GM12873 (cell line): ENCODE results near the gene SOX5.

Experiments used
- TF ChIP-seq, protein P1 (sequence below): IDR thresholded peaks from 2 replicates; pipeline ENCODE4 v1.5.1; 2012; ENCODE audit warnings: low read depth, mild to moderate bottlenecking, moderate library complexity, low read length, control low read depth; ENCODE audit not compliant: insufficient read depth; ENCODE audit errors: missing control alignments

The SOX5 gene

DNA sequence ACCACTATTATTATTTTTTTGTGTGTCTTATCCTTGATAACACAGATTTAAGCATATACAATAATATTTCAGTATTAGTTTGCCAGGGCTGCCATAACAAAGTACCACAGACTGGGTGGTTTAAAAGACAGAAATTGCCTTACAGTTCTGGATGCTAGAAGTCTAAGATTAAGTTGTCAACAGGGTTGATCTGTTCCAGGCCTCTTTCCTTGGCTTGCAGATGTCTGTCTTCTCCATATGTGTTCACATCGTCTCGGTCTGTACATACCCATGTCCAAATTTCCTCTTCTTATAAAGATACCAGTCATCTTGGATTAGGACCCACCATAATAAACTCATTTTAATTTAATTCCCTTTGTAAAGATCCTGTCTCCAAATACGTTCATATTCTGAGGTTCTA, 204.8 kb downstream of the SOX5 start:
- TF ChIP-seq, protein P1, sequence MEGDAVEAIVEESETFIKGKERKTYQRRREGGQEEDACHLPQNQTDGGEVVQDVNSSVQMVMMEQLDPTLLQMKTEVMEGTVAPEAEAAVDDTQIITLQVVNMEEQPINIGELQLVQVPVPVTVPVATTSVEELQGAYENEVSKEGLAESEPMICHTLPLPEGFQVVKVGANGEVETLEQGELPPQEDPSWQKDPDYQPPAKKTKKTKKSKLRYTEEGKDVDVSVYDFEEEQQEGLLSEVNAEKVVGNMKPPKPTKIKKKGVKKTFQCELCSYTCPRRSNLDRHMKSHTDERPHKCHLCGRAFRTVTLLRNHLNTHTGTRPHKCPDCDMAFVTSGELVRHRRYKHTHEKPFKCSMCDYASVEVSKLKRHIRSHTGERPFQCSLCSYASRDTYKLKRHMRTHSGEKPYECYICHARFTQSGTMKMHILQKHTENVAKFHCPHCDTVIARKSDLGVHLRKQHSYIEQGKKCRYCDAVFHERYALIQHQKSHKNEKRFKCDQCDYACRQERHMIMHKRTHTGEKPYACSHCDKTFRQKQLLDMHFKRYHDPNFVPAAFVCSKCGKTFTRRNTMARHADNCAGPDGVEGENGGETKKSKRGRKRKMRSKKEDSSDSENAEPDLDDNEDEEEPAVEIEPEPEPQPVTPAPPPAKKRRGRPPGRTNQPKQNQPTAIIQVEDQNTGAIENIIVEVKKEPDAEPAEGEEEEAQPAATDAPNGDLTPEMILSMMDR = no peak

DNA sequence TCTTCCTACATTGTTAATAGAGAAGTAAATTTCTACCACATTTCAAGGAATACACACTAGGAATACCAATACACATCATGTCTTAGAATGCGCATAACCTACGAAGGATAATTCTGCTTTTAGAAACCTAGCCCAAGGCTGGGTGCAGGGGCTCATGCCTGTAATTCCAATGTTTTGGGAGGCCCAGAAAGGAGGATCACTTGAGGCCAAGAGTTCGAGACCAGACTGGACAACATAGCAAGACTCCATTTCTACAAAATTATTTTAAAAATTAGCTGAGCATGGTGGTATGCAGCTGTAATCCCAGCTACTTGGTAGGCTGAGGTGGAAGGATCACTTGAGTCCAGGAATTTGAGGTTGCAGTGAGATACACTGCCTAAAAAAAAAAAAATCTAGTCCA, 206.9 kb downstream of the SOX5 start:
- TF ChIP-seq, protein P1 = no peak

DNA sequence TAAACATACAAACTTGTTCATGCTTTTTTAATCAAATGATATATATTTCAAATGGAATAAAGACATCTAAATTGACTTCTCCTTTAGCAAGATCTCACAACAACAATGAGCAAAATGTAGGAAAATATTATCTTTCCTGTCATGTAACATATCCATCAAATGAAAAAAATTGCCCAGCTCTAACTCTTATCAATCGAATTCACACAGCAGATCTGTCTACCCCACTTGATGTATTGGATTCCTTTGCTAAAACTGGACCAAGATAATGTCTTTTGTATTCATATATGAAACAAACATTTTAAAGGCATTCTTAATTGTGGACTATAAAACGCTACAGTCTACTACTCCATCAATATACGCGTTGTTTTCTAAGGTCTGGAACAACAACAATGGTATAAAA, 218.0 kb downstream of the SOX5 start:
- TF ChIP-seq, protein P1 = no peak

DNA sequence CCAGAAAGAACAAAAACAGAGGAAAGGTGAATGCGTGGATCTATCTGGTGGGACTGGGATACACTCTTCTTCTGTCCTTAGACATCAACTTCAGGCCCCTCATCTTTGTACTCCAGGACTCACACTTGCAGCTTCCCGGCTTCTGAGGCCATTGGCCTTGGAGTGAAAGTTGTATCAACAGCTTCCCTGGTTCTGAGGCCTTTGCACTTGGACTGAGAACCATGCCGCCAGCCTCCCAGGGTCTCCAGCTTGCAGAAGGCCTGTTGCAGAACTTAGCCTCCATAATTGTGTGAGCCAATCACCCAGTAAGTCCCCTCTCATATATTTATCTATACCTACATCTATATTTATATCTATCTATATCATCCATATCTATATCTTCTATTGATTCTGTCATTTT, 218.4 kb downstream of the SOX5 start:
- TF ChIP-seq, protein P1 = no peak

DNA sequence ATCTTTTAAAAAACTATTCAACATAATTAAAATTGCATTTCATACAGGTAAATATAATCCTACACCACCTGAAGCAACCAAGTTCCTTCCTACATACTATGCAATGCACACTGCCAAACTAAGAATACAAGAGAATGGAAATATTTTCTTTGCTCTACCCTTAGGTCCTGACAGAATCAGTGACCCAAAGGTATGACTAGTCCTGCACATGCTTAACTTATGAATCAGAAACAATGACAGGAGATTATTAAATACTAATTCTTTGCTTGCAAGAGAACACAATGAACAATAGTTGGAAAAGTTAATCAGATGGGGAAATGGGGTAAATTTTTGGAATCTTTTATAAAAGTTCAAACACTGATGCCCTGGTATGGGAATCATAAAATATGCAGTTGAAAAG, 220.1 kb downstream of the SOX5 start:
- TF ChIP-seq, protein P1 = no peak

DNA sequence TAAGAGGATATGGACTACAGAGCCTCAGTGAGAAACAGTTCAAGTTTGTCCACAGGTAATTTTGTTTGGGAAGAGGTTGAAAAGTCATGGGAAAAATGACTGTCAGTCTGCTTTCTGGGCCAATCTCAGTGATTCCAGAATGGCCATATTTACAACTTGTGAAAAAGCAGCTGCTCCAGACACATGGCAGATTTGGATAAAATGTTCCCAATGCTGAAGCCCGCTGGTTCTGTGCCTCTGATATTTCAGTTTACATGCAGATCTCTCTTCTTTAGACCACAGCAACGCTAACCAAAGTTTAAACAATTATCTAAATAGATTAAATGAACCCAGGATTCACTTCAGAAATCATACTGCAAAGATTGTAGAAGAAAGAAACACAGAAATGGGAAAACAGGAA, 222.8 kb downstream of the SOX5 start:
- TF ChIP-seq, protein P1 = no peak

DNA sequence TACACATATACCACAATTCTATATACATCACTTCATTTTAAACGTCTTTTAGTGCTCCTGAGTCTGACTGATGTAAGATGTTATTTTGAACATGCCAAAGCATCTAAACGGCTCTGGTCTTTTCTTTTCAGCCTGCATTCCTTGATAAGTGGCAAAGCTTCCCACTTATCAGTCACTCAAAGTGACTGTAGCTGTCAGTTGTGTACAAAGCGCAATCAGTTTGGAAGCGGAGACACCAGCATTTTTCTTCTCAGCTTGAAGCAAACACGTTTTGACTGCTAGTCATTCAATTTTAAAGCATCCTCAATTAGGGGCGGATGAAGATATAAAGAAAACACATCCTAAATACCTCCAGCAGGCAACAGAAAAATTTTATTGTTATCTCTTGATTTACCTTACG, 226.8 kb downstream of the SOX5 start:
- TF ChIP-seq, protein P1 = no peak
